ENCODE data around the gene IL17B. TPM values are rescaled to one million over a fixed set of nuclear protein-coding genes. Genes with fewer than 3 reads are reported as not detected.

IL17B gene
- total and polyA plus RNA-seq, 2 experiments from 2014 or later = not detected

- Histone ChIP-seq H3K27me3 (ENCODE audit: insufficient read depth) (no peaks in the 10 kb centered on the region), H3K9me2 (ENCODE audit: insufficient read depth) (no peaks in the 10 kb centered on the region), H2AFZ (peak overlapping the region; percentile 84), H3K27ac (ENCODE audit: low read depth) (no peak overlapping the region), H3K4me3 (no peak overlapping the region), H3K79me2 (replicated peaks; ENCODE audit: insufficient read depth) (no peaks in the 10 kb centered on the region), H3K4me2 (peak overlapping the region; percentile 65), H4K20me1 (replicated peaks; ENCODE audit: insufficient read depth) (no peaks in the 10 kb centered on the region), H3K36me3 (ENCODE audit: insufficient read depth) (no peaks in the 10 kb centered on the region), H3F3A (replicated peaks; ENCODE audit: low read depth) (0 out of 2 replicates have a peak, but pooled peaks cover 3% of the 10 kb centered on the region), H3K4me1 (ENCODE audit: insufficient read depth) (peaks cover 14% of the 10 kb centered on the region)
- H3K4me3 Mint-ChIP-seq = no peak overlapping the region
- H3K27me3 Mint-ChIP-seq (ENCODE audit: insufficient read depth, low read depth, poor library complexity) = peaks cover 9% of the 10 kb centered on the region
- no peak overlapping the region for H3K27ac Mint-ChIP-seq
- no peaks in the 10 kb centered on the region for H3K36me3 Mint-ChIP-seq (ENCODE audit: low read depth)
- no peak for DNase-seq (ENCODE audit: low spot score)
- H3K4me1 Mint-ChIP-seq = peaks cover 33% of the 10 kb centered on the region
- ATAC-seq = no peak
- no peaks in the 10 kb centered on the region for H3K9me3 Mint-ChIP-seq
- no peak for TF ChIP-seq ZNF114 (CRISPR knock-in tag; IDR thresholded peaks at IDR 0.05)
- no peak for TF ChIP-seq ZNF462 (CRISPR knock-in tag; IDR thresholded peaks at IDR 0.05)
- TF ChIP-seq ZNF331 (CRISPR knock-in tag; IDR thresholded peaks at IDR 0.05; ENCODE audit: low read depth) = no peak
- TF ChIP-seq EZH2 (IDR thresholded peaks at IDR 0.05; ENCODE audit: low read depth, unreplicated experiment) = no peak
- TF ChIP-seq JUNB (IDR thresholded peaks at IDR 0.05; ENCODE audit: unreplicated experiment) = no peak
- no peak for TF ChIP-seq ETS1 (IDR thresholded peaks at IDR 0.05)
- TF ChIP-seq NANOG (IDR thresholded peaks at IDR 0.05; ENCODE audit: borderline replicate concordance) = no peak
- TF ChIP-seq STAT1 (IDR thresholded peaks at IDR 0.05; ENCODE audit: unreplicated experiment) = no peak
- TF ChIP-seq CREB1 (CRISPR knock-in tag; IDR thresholded peaks at IDR 0.05; ENCODE audit: low read depth) = no peak
- no peak for TF ChIP-seq REST (IDR thresholded peaks at IDR 0.05; ENCODE audit: unreplicated experiment)
- TF ChIP-seq CTCF (conservative IDR thresholded peaks at IDR 0.05; ENCODE audit: low read depth in 2 of 2) = no peak
Measured at GRCh38 chr5:149417711-149418368, 38.7 kb upstream of the IL17B start.

Data from GM23338 (cell line).